Suprapubic skin (tissue), 4 donors: ENCODE results near the gene RAB14.

ENCODE experiments used
- CTCF ChIP-seq, 2 donors: fragments of 200-600 bp in 1 of 2; fragments of 450-650 bp in 1 of 2; sonication (generic) in 1 of 2; IDR thresholded peaks; one replicate each; pipeline ENCODE4 v1.5.1; 2016 to 2019; ENCODE audit warnings: antibody characterized with exemption in 2 of 2, mild to moderate bottlenecking in 1 of 2, moderate library complexity in 1 of 2
- POLR2A ChIP-seq, 2 donors: fragments of 450-650 bp; IDR thresholded peaks; one replicate each; pipeline ENCODE4 v1.6.1; 2017; ENCODE audit warnings: antibody characterized with exemption in 2 of 2, mild to moderate bottlenecking in 2 of 2, moderate library complexity in 2 of 2
- POLR2AphosphoS5 ChIP-seq, 3 donors: sonication (generic); formaldehyde crosslinking; IDR thresholded peaks; one replicate each; pipeline ENCODE4 v1.6.1; 2017; ENCODE audit warnings: antibody characterized with exemption in 3 of 3

- no peak for TF ChIP-seq CTCF (IDR thresholded peaks at IDR 0.05)
- TF ChIP-seq POLR2AphosphoS5 (IDR thresholded peaks at IDR 0.05), result no peak
- no peak for TF ChIP-seq POLR2A (IDR thresholded peaks at IDR 0.05)
These were observed 38.2 kb upstream of the RAB14 start for GRCh38 chr9:121239851-121240250.
